NK-92 treated with Interleukin-12 subunit alpha and Interleukin-12 subunit beta, amount 100 ng/mL, for 24 hours (cell line): Measurements from ENCODE around the gene AGTPBP1.
A peak's percentile ranks its signal among the peaks of the same experiment; 100 is the strongest.

Experiments used
- DNase-seq: peaks from one replicate; lab custom pipeline; 2025; lab: John Stamatoyannopoulos, UW

The AGTPBP1 gene

GRCh38 chr9:85717220-85717619 lies 24.5 kb downstream of the AGTPBP1 start:
- DNase-seq, result no peak

DNA sequence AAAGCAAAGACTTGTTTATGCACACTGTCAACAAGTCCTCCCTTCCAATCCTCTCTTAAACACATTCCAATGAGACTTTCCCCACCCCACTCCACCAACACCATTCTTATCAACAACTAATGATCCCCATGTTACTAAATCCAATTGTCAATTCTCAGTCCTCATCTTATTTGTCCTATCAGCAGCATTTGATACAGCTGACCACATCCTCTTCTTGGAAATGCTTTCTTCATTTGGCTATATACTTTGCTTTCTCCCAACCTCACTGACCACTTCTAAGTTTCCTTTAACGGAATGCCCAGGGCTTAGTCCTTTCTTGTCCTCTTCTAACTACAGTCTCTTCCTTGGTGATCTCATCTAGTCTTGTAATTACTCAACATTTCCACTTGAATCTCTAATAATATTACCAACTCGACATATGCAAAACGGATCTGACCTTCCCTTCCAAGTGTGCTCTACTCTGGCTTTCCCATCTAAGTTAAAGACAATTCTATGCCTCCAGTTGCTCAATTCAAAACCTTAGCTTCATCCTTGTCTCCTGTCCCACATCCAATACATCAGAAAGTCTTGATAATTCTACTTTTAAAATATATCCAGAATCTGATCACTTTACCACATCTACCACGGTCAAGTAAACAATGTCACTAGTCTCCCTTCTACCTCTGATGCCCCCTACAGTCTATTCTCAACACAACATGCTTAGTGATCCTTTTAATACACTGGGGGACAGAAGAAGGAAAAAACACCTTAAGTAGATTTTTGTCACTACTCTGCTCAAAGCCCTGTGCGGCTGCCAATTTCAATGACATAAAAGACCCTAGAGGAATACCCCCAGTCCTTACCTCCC lies 25.5 kb downstream of the AGTPBP1 start:
- DNase-seq, result no peak

- peak; percentile 9 for DNase-seq
Observed at GRCh38 chr9:85715587-85715986, 26.2 kb downstream of the AGTPBP1 start.

DNA sequence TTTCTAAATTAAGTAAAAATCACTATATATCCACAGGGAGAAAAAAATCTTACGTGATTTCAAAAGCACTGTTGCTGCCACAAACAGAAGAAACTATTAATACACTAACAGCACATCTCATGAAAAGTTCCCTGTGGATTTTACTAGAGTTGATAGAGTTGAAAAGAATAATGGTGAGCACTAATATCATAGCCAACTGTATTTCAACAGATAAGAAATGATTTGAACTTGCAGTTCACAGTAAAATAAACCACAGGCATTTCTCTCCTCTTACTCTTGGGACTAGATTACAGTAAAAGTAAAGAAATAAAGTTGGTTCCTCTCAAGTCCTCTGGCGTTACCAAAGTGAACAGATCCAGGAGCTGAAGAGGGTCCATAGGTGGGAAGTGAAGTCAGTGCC lies 27.9 kb downstream of the AGTPBP1 start:
- DNase-seq, result no peak

GRCh38 chr9:85704744-85705143 lies 37.0 kb downstream of the AGTPBP1 start:
- DNase-seq, result no peak

DNA sequence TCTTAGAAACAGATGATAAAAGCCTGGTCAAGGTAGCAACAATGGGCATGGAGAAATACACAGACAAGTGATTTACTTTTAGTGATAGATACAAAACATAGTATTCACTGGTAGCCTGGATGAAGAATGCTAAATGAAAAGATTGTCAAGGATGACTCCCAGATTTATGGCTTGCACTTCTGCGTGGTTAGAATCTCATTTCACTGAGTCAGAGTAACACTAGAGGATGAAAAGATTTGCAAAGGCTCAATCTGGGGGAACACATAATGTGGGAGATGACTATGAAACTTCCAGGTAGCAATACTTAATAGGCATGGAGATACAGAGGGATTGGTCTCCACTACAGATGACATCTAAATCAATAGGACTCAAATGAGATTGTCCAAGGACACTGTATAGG lies 38.4 kb downstream of the AGTPBP1 start:
- no peak for DNase-seq

DNA sequence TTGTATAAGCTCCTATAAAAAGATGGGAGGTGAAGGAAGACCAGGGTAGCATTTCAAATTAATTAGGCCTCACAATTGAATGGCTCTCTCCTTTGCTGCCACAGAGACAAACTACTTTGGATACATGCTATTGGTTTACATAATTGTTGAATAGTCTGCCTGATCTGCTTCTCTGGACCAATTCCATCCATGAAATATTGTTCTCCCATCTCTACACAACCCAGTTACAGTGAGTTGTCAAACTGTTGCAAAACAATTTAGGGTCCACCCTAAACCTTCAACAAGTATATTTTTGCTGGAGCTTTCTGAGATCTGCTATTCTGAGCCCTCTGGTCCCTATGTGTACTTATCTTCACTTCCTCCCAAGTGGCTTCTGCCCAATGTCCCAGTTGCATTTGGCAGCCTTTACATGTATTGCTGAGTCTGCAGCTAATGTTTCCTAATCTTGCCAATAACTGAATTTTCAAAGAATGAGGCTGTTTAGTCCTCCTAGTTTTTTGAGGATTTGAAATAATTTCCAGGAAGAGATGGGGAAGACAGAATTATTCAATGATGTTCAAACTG lies 38.9 kb downstream of the AGTPBP1 start:
- DNase-seq, result no peak

DNA sequence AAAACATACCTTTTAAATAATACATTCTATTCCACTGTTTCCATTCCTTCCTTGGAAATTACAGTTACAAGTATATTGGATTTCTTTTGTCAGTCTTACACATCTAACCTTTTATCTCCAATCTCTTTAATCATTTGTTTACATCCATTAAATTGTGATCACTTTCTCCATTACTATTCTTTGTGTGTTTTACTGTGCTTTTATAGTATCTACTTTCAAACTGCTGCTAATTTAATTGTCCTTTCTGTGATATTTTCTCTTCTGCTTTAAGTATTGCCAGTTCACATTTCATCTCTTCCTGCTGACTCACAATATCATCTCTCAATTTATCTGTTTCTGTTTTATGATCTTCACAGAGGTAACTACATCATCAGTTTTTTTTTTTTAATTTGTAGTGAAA lies 39.6 kb downstream of the AGTPBP1 start:
- no peak for DNase-seq

DNA sequence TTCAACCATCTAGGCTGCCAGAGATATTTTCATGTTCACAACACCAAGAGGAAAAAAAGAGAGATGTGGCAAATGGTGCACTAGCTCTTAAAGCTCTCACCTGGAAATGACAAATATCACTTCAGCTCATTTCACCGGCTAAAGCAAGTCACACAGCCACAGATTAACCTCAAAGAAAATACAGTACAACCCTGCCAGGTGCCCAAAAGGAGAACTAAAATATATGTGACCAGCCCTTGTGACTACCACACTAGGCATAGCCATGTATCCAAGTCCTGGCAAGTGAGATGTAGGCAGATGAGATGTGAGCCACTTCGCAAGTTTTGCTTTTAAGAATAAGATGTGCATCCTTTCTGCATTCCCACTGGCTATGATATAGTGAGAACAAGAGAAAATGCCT lies 41.4 kb downstream of the AGTPBP1 start:
- no peak for DNase-seq

DNA sequence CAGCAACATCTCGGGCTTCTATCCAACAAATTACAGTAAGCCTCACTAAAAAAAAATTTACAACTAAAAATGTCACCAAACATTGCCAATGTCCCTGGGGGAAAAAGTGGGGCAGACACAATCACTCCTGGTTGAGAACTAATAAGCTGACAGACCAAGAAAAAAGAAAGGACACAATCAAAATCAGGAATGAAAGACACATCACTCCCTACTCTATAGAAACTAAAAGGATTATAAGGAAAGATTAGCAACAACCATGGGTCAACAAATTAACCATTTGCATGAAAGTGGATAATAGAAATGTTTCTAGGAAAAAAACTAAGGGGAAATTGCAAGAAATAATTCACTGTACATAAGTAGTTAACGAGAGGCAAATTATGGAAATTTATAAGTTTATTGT lies 53.4 kb downstream of the AGTPBP1 start:
- no peak for DNase-seq

DNA sequence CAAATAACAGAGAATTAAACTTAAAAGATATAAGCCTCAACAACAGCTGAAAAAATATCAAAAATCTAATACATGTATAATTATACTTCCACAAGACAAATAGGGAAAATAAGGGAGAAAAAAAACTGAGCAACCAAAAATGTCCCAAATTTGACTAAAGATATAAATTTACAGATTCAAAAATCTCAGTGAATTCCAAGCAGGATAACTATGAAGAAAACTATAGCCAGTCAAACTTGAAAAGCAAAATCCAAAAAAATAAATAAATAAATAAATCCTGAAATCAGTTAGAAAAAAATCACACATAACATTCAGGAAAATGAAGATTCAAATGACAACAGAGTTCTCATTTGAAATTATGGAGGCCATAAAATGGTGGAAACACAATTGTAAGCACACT lies 56.7 kb downstream of the AGTPBP1 start:
- DNase-seq, result no peak

GRCh38 chr9:85676790-85677189 lies 65.0 kb downstream of the AGTPBP1 start:
- DNase-seq, result no peak

DNA sequence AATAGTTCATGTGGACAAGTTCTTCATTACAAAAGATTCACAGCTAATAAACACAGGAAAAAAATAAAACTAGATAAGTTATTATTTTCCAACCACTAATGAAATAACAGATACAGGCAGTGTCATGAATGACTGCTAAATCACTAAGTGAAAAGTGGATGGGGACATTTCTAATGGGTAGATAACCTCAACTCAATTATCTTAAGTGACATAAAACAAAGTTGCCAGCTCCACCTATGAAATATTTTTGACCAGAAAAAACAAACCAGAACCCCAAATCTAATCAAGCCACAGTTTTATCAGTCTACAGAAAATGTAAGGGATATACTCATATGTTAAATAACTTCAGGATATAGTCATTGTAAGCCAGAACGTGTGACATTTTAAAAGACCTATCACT lies 74.4 kb downstream of the AGTPBP1 start:
- DNase-seq, result no peak

- no peak for DNase-seq
Observed at GRCh38 chr9:85666086-85666485, 75.7 kb downstream of the AGTPBP1 start.

DNA sequence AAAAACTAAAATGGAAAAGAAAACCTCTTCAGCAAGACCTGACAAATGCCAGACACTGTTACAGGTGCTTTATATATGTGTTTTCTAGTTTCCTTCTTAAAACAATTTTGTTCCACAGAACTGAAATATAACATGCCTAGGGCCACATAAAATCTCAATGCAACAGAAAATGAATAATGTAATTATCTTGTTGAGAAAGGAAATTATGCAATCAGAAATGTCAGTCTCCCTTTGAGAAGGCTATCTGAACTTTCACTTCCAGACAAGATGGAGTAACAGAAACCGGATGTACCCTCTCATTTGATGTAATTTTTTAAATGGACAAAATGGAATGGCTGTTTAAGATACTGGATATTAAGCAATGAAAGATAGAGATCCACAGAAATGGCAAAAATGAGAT lies 79.2 kb downstream of the AGTPBP1 start:
- no peak for DNase-seq

DNA sequence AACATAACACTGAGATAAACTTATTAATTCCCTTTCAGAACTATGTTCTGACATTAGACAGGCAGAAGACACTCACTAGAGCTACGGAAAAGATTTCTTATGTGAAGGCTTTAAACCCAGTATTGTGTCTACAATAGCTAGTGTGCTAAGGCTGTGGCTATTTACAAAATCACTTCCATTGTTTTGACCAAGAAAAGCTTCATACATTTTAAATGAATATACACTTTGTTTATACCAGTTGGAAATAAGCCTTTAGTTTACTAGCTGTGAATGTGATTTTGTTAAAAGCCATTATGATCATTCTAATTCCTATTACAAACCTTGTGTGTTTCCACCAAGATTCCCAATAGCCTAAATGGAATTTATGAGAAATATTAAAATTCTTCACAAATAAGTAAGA lies 83.0 kb downstream of the AGTPBP1 start:
- no peak for DNase-seq

GRCh38 chr9:85653153-85653552 lies 88.6 kb downstream of the AGTPBP1 start:
- DNase-seq, result no peak

GRCh38 chr9:85647571-85647970 lies 94.2 kb downstream of the AGTPBP1 start:
- DNase-seq, result no peak

GRCh38 chr9:85645909-85646627 lies 95.7 kb downstream of the AGTPBP1 start:
- DNase-seq, result no peak

DNA sequence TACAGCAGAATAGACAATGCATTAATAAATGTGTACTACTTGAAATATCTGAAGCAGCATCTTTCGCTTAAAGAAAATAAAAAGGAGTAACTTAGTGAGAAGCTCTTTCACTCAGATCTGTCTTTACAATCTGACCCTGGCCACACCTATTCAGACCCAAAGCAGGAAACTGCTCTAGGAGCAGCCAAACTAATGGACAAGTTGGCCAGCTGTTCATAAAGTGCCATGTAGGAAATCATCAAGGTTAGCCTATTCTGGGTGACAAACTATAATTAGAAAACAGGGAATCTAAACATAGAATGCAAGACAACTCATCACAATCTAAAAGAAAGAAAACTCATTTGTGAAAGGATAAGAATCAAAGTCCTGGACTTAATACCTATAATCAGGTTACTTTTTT lies 101.3 kb downstream of the AGTPBP1 start:
- no peak for DNase-seq

DNA sequence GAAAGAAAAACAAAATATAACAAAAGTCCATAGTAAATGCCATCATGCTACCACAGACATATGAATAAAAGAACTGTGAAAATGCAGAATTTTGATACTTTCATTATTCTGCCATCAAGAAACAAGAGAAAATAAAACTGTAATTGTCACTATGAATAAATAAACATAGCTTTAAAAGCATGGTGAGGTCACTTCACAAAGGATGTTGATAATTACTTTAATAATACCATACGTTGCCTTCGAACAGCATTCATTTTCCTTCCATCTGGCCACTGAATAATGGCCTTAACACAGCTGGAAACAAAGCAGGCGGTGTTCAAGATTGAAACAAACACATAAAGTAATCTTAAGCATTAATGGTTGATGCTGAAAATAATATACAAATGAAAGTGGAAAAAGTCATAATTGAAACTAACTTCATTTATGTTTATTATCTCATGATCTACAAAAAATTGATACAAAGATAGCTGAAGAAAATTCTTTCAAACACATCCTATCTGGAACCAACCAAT lies 102.0 kb downstream of the AGTPBP1 start:
- DNase-seq, result no peak

GRCh38 chr9:85631809-85632208 lies 109.9 kb downstream of the AGTPBP1 start:
- DNase-seq, result no peak

GRCh38 chr9:85630676-85631075 lies 111.1 kb downstream of the AGTPBP1 start:
- DNase-seq, result no peak
